ENCODE data around the gene ELAVL2. TPM values are rescaled to one million over a fixed set of nuclear protein-coding genes. Genes with fewer than 3 reads are reported as not detected.

The ELAVL2 gene
- total RNA-seq, 1 experiment from 2014 or later, result 35.9 TPM

GRCh38 chr9:23799521-23799920 lies 26.5 kb downstream of the ELAVL2 start (continued):
- no peak for TF ChIP-seq ARID4B (CRISPR knock-in tag; IDR thresholded peaks at IDR 0.05; ENCODE audit: borderline replicate concordance)
- TF ChIP-seq ATF3 (CRISPR knock-in tag; conservative IDR thresholded peaks at IDR 0.05), result no peak
- no peak for TF ChIP-seq ZNF512 (CRISPR knock-in tag; IDR thresholded peaks at IDR 0.05; ENCODE audit: borderline replicate concordance)
- TF ChIP-seq ZNF281 (CRISPR knock-in tag; IDR thresholded peaks at IDR 0.05), result no peak
- no peak for TF ChIP-seq E2F4 (CRISPR knock-in tag; IDR thresholded peaks at IDR 0.05; ENCODE audit: borderline replicate concordance, low read depth)
- TF ChIP-seq E2F1 (CRISPR knock-in tag; IDR thresholded peaks at IDR 0.05), result no peak
- no peak for TF ChIP-seq IRF2 (CRISPR knock-in tag; IDR thresholded peaks at IDR 0.05; ENCODE audit: borderline replicate concordance, low read depth)
- no peak for TF ChIP-seq USF1 (CRISPR knock-in tag; IDR thresholded peaks at IDR 0.05)
- TF ChIP-seq FOXK1 (CRISPR knock-in tag; IDR thresholded peaks at IDR 0.05), result no peak
- no peak for TF ChIP-seq AR (CRISPR knock-in tag; IDR thresholded peaks at IDR 0.05)
- no peak for TF ChIP-seq MAX (CRISPR knock-in tag; IDR thresholded peaks at IDR 0.05)
- TF ChIP-seq TCF7 (CRISPR knock-in tag; IDR thresholded peaks at IDR 0.05; ENCODE audit: low read depth), result no peak
- TF ChIP-seq ZNF671 (CRISPR knock-in tag; IDR thresholded peaks at IDR 0.05), result no peak
- no peak for TF ChIP-seq ZNF423 (CRISPR knock-in tag; IDR thresholded peaks at IDR 0.05)
